Measurements from ENCODE around the gene MKI67.

Gene MKI67

GRCh38 chr10:128047991-128048818, 78.0 kb downstream of the MKI67 start:
- no peak for DNase-seq

GRCh38 chr10:128047351-128047750, 78.9 kb downstream of the MKI67 start:
- no peak for DNase-seq

- no peak for DNase-seq
Measured at GRCh38 chr10:128046953-128047290, 79.3 kb downstream of the MKI67 start.
